ENCODE data around the gene UVSSA. TPM values are rescaled to one million over a fixed set of nuclear protein-coding genes. Genes with fewer than 3 reads are reported as not detected.

Gene UVSSA
- total and polyA plus RNA-seq, 2 experiments from 2014 or later: 2.9 to 4.1 TPM

DNA sequence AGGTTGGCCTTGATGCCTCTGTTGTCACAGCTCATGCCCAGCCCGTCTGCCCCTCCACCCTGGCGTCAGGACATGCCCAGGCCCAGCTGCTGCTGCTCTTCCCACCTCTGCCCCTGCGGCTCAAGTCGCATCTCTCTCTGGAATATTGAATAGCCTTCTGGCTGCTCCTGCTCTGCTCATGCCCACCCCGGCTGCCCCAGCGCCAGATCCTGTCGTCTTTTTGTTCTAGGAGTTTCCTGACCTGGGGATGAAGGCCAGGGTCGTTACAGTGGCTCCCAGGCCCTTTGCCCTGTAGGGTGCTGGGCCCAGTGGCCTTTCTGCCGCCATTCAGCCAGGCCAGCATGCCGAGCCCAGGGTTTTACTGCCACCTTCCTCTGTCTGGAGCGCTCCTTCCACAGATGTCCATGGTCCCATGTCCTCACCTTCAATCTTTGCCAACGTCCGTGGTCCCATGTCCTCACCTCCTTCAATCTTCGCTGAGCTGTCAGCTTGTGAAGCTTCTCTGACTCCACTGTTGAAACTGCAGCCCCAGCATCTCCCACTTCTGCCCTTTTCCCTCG, 47.6 kb upstream of the UVSSA start:
- Histone ChIP-seq H3K27me3 (replicated peaks; ENCODE audit: insufficient read depth) (no peaks in the 10 kb centered on the region), H3K9me3 (ENCODE audit: low read depth) (no peaks in the 10 kb centered on the region), H3K9ac (no peak overlapping the region), H2AFZ (no peak overlapping the region), H3K4me2 (ENCODE audit: unreplicated experiment) (no peak overlapping the region), H3K36me3 (ENCODE audit: low read depth) (no peaks in the 10 kb centered on the region), H3K4me3 (no peak overlapping the region), H4K20me1 (ENCODE audit: insufficient read depth) (no peaks in the 10 kb centered on the region), H3F3A (ENCODE audit: insufficient read depth) (0 out of 2 replicates have a peak, but pooled peaks cover 11% of the 10 kb centered on the region), H3K4me1 (ENCODE audit: insufficient read depth) (no peaks in the 10 kb centered on the region), H3K27ac (no peak overlapping the region), H3K79me2 (ENCODE audit: insufficient read depth) (peaks cover 92% of the 10 kb centered on the region), H3K9me2 (ENCODE audit: insufficient read depth) (no peaks in the 10 kb centered on the region)
- in situ Hi-C loops (cut with MboI): no loop called here
- 85 to 88% methylated on average over 15 of the region's 15 CpGs for WGBS, 2 experiments (ENCODE audit: low coverage in 1 of 2, low lambda C conversion rate in 2 of 2, missing lambda C conversion rate in 2 of 2)
- TF ChIP-seq EZH2 (IDR thresholded peaks at IDR 0.05; ENCODE audit: insufficient read depth, poor library complexity, severe bottlenecking) (no peak), EZH2phosphoT487 (IDR thresholded peaks at IDR 0.05; ENCODE audit: insufficient read depth, low read depth) (no peak)
- DNase-seq: no peak

DNA sequence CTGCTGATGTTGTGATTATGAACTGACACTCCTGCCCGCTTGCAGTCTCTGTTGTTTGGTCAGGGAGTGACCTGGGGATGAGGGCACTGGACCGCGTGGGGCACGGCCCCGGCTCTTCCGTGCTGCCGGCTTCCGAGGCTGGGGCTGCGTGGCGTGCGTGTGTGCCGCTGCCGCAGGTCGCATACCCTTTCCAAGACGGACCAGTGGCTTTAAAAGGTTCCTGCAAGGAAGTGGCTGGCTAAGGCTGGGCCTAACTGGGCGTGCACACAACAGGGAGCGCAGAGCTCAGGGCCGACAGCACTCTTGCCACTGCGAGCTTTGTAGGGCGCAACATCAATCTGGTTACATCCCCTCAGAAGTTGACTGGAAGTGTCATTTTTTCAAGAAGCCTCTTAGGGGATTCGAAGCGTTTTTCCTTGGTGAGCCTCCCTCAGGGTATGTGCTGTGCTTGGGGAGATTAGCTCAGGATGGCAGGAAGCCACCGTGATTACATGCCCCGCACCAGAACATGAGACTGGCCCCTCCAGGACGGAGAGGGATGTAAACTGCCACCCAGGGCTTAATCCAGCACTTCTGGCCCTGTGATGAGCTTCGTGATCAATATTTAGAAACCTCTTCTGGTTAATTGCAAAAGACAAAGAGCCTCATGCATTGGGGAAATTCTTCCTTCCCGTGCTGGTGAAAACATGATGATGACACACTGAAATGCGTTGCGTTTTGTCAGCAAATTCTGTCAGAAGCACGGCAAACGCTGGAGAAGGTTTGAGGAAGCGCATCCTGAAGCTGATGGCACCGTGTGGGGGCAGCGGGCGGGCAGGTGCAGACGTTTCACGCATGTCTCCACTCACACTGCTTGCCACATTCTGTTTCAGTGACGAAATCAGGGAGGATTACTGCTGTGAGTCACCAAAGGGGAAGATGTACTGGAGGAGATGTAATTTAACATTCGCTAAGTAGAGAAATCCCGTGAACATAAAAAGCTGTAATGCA, 46.2 kb upstream of the UVSSA start:
- TF ChIP-seq EZH2 (IDR thresholded peaks at IDR 0.05; ENCODE audit: insufficient read depth, poor library complexity, severe bottlenecking) (no peak), EZH2phosphoT487 (IDR thresholded peaks at IDR 0.05; ENCODE audit: insufficient read depth, low read depth) (no peak)
- in situ Hi-C loops (cut with MboI): no loop called here
- no peak overlapping the region for H2AFZ ChIP-seq
- peak; percentile 64 for DNase-seq
- 89 to 91% methylated on average over 40 of the region's 40 CpGs for WGBS, 2 experiments (ENCODE audit: low coverage in 1 of 2, low lambda C conversion rate in 2 of 2, missing lambda C conversion rate in 2 of 2)
- H3K4me2 ChIP-seq (ENCODE audit: unreplicated experiment): no peak overlapping the region
- no peak overlapping the region for H3K9ac ChIP-seq
- H3K9me2 ChIP-seq (ENCODE audit: insufficient read depth): no peaks in the 10 kb centered on the region
- H3K27ac ChIP-seq: no peak overlapping the region
- H3K27me3 ChIP-seq (replicated peaks; ENCODE audit: insufficient read depth): no peaks in the 10 kb centered on the region
- no peaks in the 10 kb centered on the region for H3K4me1 ChIP-seq (ENCODE audit: insufficient read depth)
- H3K36me3 ChIP-seq (ENCODE audit: low read depth): no peaks in the 10 kb centered on the region
- H3K9me3 ChIP-seq (ENCODE audit: low read depth): no peaks in the 10 kb centered on the region
- H3F3A ChIP-seq (ENCODE audit: insufficient read depth): 0 out of 2 replicates have a peak, but pooled peaks cover 11% of the 10 kb centered on the region
- H3K4me3 ChIP-seq: no peak overlapping the region
- no peaks in the 10 kb centered on the region for H4K20me1 ChIP-seq (ENCODE audit: insufficient read depth)
- peaks cover 97% of the 10 kb centered on the region for H3K79me2 ChIP-seq (ENCODE audit: insufficient read depth)

DNA sequence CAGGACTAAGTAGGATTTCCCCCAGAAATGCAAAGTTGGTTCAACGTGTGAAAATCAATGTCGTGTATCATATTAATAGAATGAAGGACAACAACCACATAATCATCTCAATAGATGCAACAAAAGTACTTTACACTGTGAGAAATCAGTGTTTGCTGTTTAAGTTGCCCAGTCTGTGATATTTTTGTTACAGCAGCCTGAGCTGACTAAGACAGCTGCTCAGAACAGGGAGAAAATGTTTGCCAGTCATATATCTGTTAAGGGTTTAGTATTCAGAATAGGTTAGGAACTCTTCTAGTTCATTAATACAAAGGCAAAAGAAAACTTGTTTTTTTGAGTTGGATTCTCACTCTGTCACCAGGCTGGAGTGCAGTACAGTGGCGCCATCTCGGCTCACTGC, 44.8 kb upstream of the UVSSA start:
- Histone ChIP-seq H3K9ac (no peak overlapping the region), H3K4me1 (ENCODE audit: insufficient read depth) (no peaks in the 10 kb centered on the region), H3F3A (ENCODE audit: insufficient read depth) (0 out of 2 replicates have a peak, but pooled peaks cover 11% of the 10 kb centered on the region), H2AFZ (no peak overlapping the region), H3K9me2 (ENCODE audit: insufficient read depth) (no peaks in the 10 kb centered on the region), H3K36me3 (ENCODE audit: low read depth) (no peaks in the 10 kb centered on the region), H4K20me1 (ENCODE audit: insufficient read depth) (no peaks in the 10 kb centered on the region), H3K4me2 (ENCODE audit: unreplicated experiment) (no peak overlapping the region), H3K4me3 (no peak overlapping the region), H3K9me3 (ENCODE audit: low read depth) (no peaks in the 10 kb centered on the region), H3K79me2 (ENCODE audit: insufficient read depth) (peaks cover 100% of the 10 kb centered on the region), H3K27ac (no peak overlapping the region), H3K27me3 (replicated peaks; ENCODE audit: insufficient read depth) (no peaks in the 10 kb centered on the region)
- WGBS, 2 experiments (ENCODE audit: low coverage in 1 of 2, low lambda C conversion rate in 2 of 2, missing lambda C conversion rate in 2 of 2): 82% methylated on average over 4 of the region's 4 CpGs
- no peak for DNase-seq
- no peak for TF ChIP-seq EZH2 (IDR thresholded peaks at IDR 0.05; ENCODE audit: insufficient read depth, poor library complexity, severe bottlenecking)
- TF ChIP-seq EZH2phosphoT487 (IDR thresholded peaks at IDR 0.05; ENCODE audit: insufficient read depth, low read depth): no peak
- in situ Hi-C loops (cut with MboI): no loop called here

DNA sequence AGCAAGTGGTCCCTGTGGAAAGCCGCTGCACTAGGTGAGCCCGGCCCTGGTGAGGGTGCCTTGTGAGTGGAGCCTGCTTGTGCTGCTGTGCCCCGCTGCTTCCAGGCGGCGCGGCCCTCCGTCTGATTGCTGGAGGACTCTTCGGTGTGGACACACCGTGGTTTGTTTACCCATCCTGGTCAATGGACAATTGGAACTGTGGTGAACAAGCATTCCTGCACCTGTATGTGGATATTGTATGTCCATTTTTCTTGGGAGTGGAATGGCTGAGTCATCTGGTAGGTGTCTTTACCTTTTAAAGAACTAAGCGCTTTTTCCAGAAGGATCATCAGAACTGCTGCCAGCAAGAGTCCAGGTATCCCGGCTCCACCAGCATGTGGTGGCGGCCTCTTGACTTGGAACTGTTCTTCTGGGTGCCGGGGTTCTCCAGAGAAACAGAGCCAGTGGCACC, 41.7 kb upstream of the UVSSA start:
- WGBS, 2 experiments (ENCODE audit: low coverage in 1 of 2, low lambda C conversion rate in 2 of 2, missing lambda C conversion rate in 2 of 2): 91 to 93% methylated on average over 13 of the region's 13 CpGs
- Histone ChIP-seq H3K27ac (no peak overlapping the region), H3K9me2 (ENCODE audit: insufficient read depth) (no peaks in the 10 kb centered on the region), H4K20me1 (ENCODE audit: insufficient read depth) (peaks cover 5% of the 10 kb centered on the region; the same call in 1 of the 2 replicates), H3K9ac (no peak overlapping the region), H3K9me3 (ENCODE audit: low read depth) (no peaks in the 10 kb centered on the region), H3K79me2 (ENCODE audit: insufficient read depth) (peaks cover 99% of the 10 kb centered on the region), H3K4me2 (ENCODE audit: unreplicated experiment) (no peak overlapping the region), H2AFZ (no peak overlapping the region), H3K27me3 (replicated peaks; ENCODE audit: insufficient read depth) (no peaks in the 10 kb centered on the region), H3K4me1 (ENCODE audit: insufficient read depth) (peaks cover 10% of the 10 kb centered on the region; the same call in 1 of the 2 replicates), H3K36me3 (ENCODE audit: low read depth) (no peaks in the 10 kb centered on the region), H3K4me3 (no peak overlapping the region), H3F3A (ENCODE audit: insufficient read depth) (peaks cover 25% of the 10 kb centered on the region)
- in situ Hi-C loops (cut with MboI): no loop called here
- TF ChIP-seq EZH2 (IDR thresholded peaks at IDR 0.05; ENCODE audit: insufficient read depth, poor library complexity, severe bottlenecking) (no peak), EZH2phosphoT487 (IDR thresholded peaks at IDR 0.05; ENCODE audit: insufficient read depth, low read depth) (no peak)
- DNase-seq: no peak
